GM19395 (cell line): Measurements from ENCODE around the gene ARL4D.
"Not testable (repeated sequence)": the region's sequence is repeated elsewhere in the genome, so short reads cannot be mapped to it uniquely, and the experiment has no call there.

Experiments used
- ATAC-seq: cut with Tn5 transposase; IDR thresholded peaks from one replicate; pipeline ENCODE4 v1.9.1; 2021; ENCODE audit warnings: mild to moderate bottlenecking, moderate library complexity; ENCODE audit not compliant: unreplicated experiment

ARL4D gene

GRCh38 chr17:43393944-43394482 is 4.8 kb upstream of the ARL4D start:
- ATAC-seq, result no peak

GRCh38 chr17:43394696-43395095 is 4.1 kb upstream of the ARL4D start:
- not testable (repeated sequence) for ATAC-seq

GRCh38 chr17:43395165-43395564 is 3.6 kb upstream of the ARL4D start:
- ATAC-seq, result no peak

DNA sequence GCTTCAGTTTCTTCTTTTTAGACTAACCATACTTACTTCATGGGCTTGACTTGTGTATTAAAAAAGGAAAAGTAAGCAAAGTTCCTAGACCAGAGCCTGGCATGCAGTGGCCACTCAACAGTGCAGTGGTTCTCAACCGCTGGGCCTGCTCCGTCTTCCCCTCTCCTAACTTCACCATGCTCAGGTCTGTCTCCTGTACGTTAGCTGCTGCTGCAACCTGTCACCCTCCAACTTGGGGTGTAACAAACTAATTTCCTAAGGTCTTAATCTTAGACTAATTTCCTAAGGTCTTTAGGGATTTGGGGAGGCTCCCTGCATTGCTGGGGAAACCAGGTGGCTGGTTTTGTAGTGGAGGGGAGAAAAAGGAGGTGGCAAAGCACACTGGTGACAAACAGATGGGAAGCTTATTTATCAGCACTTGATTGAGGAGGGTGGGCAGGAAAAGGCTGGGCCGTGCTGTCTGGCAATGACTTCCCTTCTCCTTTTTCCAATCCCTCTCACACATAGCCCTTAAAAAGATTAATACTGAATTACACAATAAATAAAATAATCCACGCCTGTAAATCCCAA is 2.2 kb upstream of the ARL4D start:
- ATAC-seq, result no peak

GRCh38 chr17:43399839-43400328 is 1.1 kb downstream of the ARL4D start:
- no peak for ATAC-seq

DNA sequence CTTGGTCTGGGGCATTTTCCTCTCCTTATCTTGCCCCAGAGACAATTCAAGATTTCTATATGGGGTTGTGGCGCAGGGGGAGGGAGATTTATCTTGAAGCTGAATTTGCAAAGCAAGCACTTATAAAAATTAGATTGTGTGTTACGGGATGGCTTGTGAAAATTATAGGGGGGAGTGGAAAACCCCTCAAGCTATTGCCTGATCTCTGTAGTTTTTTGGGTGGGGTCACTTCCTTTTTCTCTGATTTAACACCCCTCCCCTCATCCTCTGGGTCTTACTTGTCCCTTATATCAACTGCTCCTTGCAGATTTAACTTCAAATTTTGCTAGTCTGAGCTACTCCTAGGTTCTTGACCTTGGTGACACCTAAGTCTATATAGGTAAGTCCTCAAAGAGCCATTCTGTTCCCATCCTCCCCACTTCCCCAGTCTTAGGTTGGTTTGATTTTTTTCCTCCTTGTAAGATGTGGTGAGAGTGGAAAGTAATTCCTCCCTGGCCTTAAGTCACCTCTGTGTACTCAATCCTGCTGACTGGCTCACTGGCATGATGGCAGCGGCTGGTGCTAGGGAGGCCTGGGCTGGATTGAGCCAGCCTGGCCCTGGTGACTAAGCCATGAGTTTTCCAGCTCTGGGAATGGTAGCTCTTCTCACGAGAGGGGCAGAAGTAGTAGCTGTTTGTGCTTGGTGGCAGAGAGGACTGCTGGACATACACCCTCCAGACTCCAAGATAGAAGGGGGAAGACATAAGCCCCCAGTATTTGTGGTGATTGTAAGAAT is 2.3 kb downstream of the ARL4D start:
- no peak for ATAC-seq

GRCh38 chr17:43402078-43402477 is 3.3 kb downstream of the ARL4D start:
- ATAC-seq, result no peak

DNA sequence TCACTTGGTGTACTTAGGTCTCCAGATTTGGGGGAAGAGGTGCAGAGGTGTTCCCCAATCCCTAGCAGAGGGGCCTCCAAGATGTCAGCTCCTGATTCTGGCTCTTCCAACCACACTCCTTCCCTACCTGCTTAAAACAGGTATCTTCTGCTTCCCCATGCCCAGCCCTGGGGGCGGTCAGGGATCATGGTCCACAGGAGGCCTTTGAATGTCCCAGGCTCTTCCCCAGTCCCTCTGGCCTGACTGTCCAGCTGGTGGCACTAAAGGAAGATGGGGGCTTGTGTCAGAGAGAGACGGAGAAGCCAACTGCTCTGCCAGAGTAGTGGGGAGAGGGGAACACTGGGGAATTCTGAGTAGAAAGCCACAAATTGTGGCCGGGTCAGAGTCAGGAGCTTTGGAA is 3.8 kb downstream of the ARL4D start:
- no peak for ATAC-seq

- ATAC-seq, result no peak
These were observed 5.1 kb downstream of the ARL4D start for GRCh38 chr17:43403846-43404245.

- ATAC-seq, result no peak
These were observed 7.1 kb downstream of the ARL4D start for GRCh38 chr17:43405861-43406260.

- ATAC-seq, result no peak
These were observed 8.2 kb downstream of the ARL4D start for GRCh38 chr17:43406676-43407645.

DNA sequence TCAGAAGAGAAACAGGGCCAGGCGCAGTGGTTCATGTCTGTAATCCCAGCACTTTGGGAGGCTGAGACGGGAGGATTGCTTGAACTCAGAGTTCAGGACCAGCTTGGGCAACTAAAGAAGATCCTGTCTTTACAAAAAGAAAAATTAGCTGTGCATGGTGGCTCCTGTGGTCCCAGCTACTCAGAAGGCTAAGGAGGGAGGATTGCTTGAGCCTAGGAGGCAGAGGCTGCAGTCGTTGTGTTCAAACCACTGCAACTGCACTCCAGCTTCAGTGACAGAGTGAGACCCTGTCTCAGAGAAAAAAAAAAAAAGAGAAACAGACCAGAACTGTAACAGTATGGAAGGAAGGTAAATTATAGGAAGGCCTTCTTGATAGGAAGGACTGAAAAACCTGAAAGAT is 10.3 kb downstream of the ARL4D start:
- no peak for ATAC-seq

DNA sequence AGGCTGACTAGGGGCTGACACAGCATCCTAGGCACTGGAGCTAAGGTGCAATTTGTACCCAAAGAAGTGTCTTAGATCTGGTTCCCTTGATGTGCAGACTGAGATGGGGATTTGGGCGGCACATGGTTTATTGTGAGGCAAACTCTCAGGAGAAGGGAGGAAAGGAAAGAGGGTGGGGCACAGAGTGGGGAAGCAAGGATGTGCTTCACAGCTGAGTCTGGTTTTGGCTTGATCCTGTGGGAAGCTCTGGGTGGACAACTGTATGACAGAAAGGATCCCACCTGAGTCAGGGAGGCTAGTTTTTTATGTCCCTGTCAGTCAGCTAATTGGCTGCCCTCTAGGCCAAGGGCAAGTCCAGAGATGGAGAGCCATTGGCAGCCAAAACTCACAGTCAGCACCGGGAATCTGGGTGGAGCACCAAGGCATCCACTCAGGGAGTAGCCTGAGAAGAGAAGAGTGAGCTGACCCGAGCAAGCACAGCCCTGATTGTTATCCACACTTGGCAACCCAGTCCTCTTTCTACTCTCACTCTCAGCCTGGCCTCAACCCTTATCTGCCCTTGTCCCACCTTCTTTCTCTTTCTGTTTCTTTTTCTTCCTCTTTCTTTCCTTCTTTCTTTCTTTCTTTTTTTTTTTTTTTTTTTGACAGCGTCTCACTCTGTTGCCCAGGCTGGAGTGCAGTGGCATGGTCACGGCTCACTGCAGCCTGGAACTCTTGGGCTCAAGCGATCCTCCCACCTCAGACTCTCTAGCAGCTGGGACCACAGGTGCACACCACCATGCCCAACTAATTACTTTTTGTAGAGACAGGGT is 12.0 kb downstream of the ARL4D start:
- no peak for ATAC-seq

DNA sequence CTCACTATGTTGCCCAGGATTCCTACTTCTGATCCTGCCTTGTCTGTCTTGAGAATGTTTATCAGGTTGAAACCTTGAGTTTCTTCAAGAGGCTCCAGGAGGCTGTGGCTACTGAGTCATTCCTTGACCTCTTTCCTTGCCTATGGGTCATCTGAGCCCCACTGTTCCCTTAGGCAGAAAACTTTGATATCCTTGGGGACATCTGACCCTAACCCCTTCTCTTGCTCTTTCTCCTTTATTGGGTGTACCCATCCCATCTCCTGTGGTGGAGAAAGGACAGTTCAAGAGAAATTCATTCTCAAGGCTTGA is 12.5 kb downstream of the ARL4D start:
- no peak for ATAC-seq

- no peak for ATAC-seq
These were observed 13.0 kb downstream of the ARL4D start for GRCh38 chr17:43411749-43412148.

- ATAC-seq, result no peak
These were observed 13.4 kb downstream of the ARL4D start for GRCh38 chr17:43412166-43412565.

DNA sequence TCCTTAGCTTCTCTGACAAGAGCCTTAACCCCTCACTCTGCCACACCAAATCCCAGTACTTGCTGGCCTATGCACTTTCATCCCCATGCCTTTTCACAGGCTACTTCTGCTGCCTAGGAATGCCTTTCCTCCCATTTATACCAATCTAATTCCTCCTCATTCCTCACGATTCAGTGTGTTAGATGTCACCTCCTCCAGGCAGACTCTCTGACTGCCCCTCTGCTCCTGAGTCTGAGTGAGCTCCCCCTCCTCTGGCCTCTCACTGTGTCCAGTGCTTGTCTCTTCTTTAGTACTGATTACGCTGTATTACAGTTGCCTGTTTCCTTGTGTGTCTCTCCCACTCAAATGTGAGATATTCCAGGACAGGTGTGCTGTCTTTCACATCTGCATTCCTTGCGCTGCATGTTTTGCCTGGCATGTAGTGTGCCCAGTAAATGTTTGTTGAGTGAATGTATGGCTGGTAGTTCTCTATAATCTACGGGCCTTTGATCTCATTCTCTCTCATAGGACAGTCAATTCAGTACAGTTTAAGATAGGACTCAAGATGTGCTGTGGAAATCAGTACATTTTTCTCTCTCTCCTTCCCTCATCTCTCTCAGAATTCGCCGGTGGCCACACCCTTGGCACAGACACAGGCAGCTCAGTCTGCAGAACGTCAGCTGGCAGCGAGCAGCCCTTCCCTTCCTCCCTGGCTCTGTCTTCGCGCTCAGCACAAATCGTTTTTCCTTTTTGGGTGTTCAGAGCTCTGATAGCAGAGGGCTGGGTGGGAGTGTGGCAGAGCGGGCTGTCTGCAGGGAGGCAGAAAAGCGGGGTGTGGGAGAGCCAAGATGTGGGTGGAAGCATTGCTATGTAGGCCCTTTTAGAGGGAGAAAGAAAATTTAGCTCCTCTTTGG is 18.5 kb downstream of the ARL4D start:
- ATAC-seq, result no peak

DNA sequence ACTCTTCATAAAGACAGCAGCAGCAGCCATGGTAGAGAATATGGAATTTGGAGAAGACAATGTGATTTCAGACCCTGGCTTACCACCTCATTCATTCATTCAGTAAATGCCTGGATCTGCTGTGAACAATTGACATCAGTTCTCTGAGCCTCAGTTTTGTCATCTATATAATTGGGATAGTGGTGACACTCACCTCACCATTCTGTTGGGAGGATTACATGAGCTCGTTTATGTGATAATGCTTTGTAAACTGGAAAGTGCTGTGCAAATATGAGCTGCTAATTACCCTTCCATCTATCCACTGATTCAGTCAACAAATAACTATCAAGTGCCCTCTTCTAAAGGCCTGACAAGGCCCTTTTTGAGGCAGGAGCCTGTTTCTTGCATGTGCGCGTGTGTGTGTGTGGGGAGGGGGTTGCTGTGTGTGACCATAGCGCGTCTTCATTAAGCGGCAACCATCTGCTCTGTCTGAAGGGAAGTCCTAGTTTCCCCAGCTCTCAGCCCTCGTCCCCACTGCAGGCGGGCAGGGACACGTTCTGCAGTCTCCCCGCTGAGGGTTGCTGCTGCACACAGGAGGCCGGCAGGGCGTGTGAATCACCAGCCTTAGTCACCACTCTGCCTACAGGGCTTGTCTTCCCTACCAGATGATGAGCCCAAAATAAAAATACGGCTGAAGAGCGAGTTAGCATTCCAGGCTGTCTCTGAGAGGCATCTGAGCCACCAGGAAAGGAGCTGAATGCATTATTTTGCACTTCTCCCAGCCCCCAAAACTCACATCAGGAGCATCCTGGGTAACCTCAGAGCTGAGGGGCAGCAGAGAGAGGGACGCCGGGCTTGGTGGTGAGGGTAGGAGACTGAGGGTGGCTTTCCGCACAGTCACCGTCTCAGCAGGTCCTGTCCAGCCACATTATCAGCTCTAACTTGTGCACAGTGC is 19.9 kb downstream of the ARL4D start:
- ATAC-seq, result no peak
